ENCODE data around the gene TNS3.

DNA sequence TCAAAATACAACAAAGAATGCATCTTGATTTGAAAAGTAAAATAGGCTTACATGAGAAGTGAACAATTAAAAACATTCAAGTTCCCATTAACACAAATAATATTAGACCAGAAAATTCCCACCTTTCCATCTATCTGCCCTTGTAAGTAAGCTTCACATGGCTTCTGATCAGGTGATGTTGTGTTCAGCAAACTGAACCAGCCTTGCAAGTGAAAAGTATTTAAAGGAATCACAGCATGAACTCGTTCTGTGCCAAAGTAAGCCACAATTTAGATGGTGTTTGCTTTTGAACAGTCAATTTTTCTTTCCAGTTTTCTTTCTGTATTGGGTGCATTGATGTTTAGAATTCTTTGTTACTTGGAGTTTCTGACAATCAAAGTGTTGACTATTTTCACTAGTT, 347.9 kb downstream of the TNS3 start:
- no peak for TF ChIP-seq POLR2A (IDR thresholded peaks at IDR 0.05; ENCODE audit: low read length)
- no peak for TF ChIP-seq GATA1 (IDR thresholded peaks at IDR 0.05; ENCODE audit: low read depth, low read length)
